HG03439 (cell line): ENCODE data around the gene MUSTN1.

ENCODE experiments used
- ATAC-seq: cut with Tn5 transposase; IDR thresholded peaks from one replicate; pipeline ENCODE4 v1.9.1; 2021; ENCODE audit warnings: mild to moderate bottlenecking, moderate library complexity; ENCODE audit not compliant: unreplicated experiment

MUSTN1 gene

GRCh38 chr3:52809662-52810377 lies 25.0 kb downstream of the MUSTN1 start:
- no peak for ATAC-seq

- no peak for ATAC-seq
These were observed 25.7 kb downstream of the MUSTN1 start for GRCh38 chr3:52809149-52809548.

GRCh38 chr3:52805270-52806039 lies 29.4 kb downstream of the MUSTN1 start:
- ATAC-seq: no peak

GRCh38 chr3:52801839-52802238 lies 33.0 kb downstream of the MUSTN1 start:
- no peak for ATAC-seq

- ATAC-seq: no peak
These were observed 34.7 kb downstream of the MUSTN1 start for GRCh38 chr3:52800079-52800478.

- ATAC-seq: no peak
These were observed 35.8 kb downstream of the MUSTN1 start for GRCh38 chr3:52798978-52799476.

- no peak for ATAC-seq
These were observed 36.3 kb downstream of the MUSTN1 start for GRCh38 chr3:52798376-52798977.

GRCh38 chr3:52796411-52796810 lies 38.4 kb downstream of the MUSTN1 start:
- ATAC-seq: no peak

- ATAC-seq: no peak
These were observed 39.4 kb downstream of the MUSTN1 start for GRCh38 chr3:52795298-52795900.

GRCh38 chr3:52794612-52795099 lies 40.2 kb downstream of the MUSTN1 start, which contains the start of gene ITIH3:
Gene ITIH3 (plus strand): TSS chr3:52794796. CDS start chr3:52794804, 8 bp downstream.
- ATAC-seq: no peak

- no peak for ATAC-seq
These were observed 40.9 kb downstream of the MUSTN1 start for GRCh38 chr3:52793702-52794611.

- ATAC-seq: no peak
These were observed 41.7 kb downstream of the MUSTN1 start for GRCh38 chr3:52792961-52793695.

GRCh38 chr3:52792413-52792812 lies 42.4 kb downstream of the MUSTN1 start:
- no peak for ATAC-seq

GRCh38 chr3:52791928-52792327 lies 42.9 kb downstream of the MUSTN1 start:
- no peak for ATAC-seq

- ATAC-seq: no peak
These were observed 43.5 kb downstream of the MUSTN1 start for GRCh38 chr3:52791366-52791765.

GRCh38 chr3:52790741-52791140 lies 44.1 kb downstream of the MUSTN1 start:
- no peak for ATAC-seq

GRCh38 chr3:52790337-52790736 lies 44.5 kb downstream of the MUSTN1 start:
- ATAC-seq: no peak

- ATAC-seq: no peak
These were observed 45.1 kb downstream of the MUSTN1 start for GRCh38 chr3:52789746-52790040.

- no peak for ATAC-seq
These were observed 45.7 kb downstream of the MUSTN1 start for GRCh38 chr3:52788890-52789745.
